HEK293 (cell line): ENCODE results near the gene GARIN5A.

Experiments
- CTCF ChIA-PET: fragments of 350-600 bp; formaldehyde crosslinking; extraction: SDS; loops from one replicate; lab custom pipeline; 2021; ENCODE audit warnings: antibody characterized with exemption; lab: Yijun Ruan, JAX
- POLR2A ChIA-PET: fragments of 300-600 bp; formaldehyde crosslinking; extraction: SDS; loops from one replicate; lab custom pipeline; 2020; ENCODE audit warnings: antibody characterized with exemption, inconsistent platforms; lab: Yijun Ruan, JAX
- H3K27ac ChIP-seq: fragments of 200-500 bp; sonication (Bioruptor generic); 2 replicates; pipeline ENCODE4 v1.5.1; 2014; ENCODE audit warnings: low read depth, low read length, control low read depth, inconsistent platforms; ENCODE audit errors: extremely low read depth
- H3K36me3 ChIP-seq, 2 experiments: fragments of 200-500 bp in 1 of 2; sonication (Bioruptor generic) in 1 of 2; 1 replicate in 1 of 2; 2 replicates in 1 of 2; pipeline ENCODE4 v1.5.1; 2014 to 2017; ENCODE audit warnings: inconsistent platforms in 2 of 2, low read length in 2 of 2; ENCODE audit not compliant: control insufficient read depth in 2 of 2, insufficient read depth in 1 of 2
- H3K4me1 ChIP-seq: fragments of 200-500 bp; sonication (Bioruptor generic); 2 replicates; pipeline ENCODE4 v1.5.1; 2014; ENCODE audit warnings: mild to moderate bottlenecking, low read length, inconsistent platforms; ENCODE audit not compliant: control insufficient read depth, insufficient read depth
- H3K4me3 ChIP-seq: 2 replicates; pipeline ENCODE4 v1.5.1; 2011; ENCODE audit warnings: low read depth, mild to moderate bottlenecking, control low read depth, low read length, moderate library complexity
- H3K9me3 ChIP-seq: fragments of 200-500 bp; sonication (Bioruptor generic); 2 replicates; pipeline ENCODE4 v1.5.1; 2014; ENCODE audit warnings: low read depth, low read length, inconsistent platforms; ENCODE audit not compliant: control insufficient read depth, insufficient read depth
- KLF1 ChIP-seq: fragments of 450-650 bp; formaldehyde crosslinking; IDR thresholded peaks from 2 replicates; pipeline ENCODE4 v1.5.1; 2016; ENCODE audit warnings: missing biosample characterization, missing genetic modification characterization
- PRDM6 ChIP-seq: fragments of 450-650 bp; formaldehyde crosslinking; IDR thresholded peaks from 2 replicates; pipeline ENCODE4 v1.5.1; 2017; ENCODE audit warnings: missing biosample characterization, missing genetic modification characterization
- REPIN1 ChIP-seq: fragments of 450-650 bp; formaldehyde crosslinking; IDR thresholded peaks from 2 replicates; pipeline ENCODE4 v1.5.1; 2017; ENCODE audit warnings: missing biosample characterization, missing genetic modification characterization, low read depth
- SP7 ChIP-seq: fragments of 450-650 bp; formaldehyde crosslinking; IDR thresholded peaks from 2 replicates; pipeline ENCODE4 v1.5.1; 2016; ENCODE audit warnings: missing biosample characterization, missing genetic modification characterization
- ZFP41 ChIP-seq: fragments of 450-650 bp; formaldehyde crosslinking; IDR thresholded peaks from 2 replicates; pipeline ENCODE4 v1.5.1; 2016; ENCODE audit warnings: missing biosample characterization, missing genetic modification characterization, borderline replicate concordance
- ZNF121 ChIP-seq: fragments of 450-650 bp; formaldehyde crosslinking; IDR thresholded peaks from 2 replicates; pipeline ENCODE4 v1.5.1; 2016; ENCODE audit warnings: missing biosample characterization, missing genetic modification characterization
- ZNF2 ChIP-seq: fragments of 450-650 bp; formaldehyde crosslinking; IDR thresholded peaks from 2 replicates; pipeline ENCODE4 v1.5.1; 2016; ENCODE audit warnings: missing biosample characterization, missing genetic modification characterization
- ZNF24 ChIP-seq: fragments of 450-650 bp; formaldehyde crosslinking; IDR thresholded peaks from 2 replicates; pipeline ENCODE4 v1.5.1; 2016; ENCODE audit warnings: missing biosample characterization, missing genetic modification characterization
- ZNF433 ChIP-seq: fragments of 450-650 bp; formaldehyde crosslinking; IDR thresholded peaks from 2 replicates; pipeline ENCODE4 v1.5.1; 2016; ENCODE audit warnings: missing biosample characterization, missing genetic modification characterization, low read depth
- ZNF488 ChIP-seq: fragments of 450-650 bp; formaldehyde crosslinking; IDR thresholded peaks from 2 replicates; pipeline ENCODE4 v1.5.1; 2016; ENCODE audit warnings: missing biosample characterization, missing genetic modification characterization
- ZNF501 ChIP-seq: fragments of 450-650 bp; formaldehyde crosslinking; IDR thresholded peaks from 2 replicates; pipeline ENCODE4 v1.5.1; 2016; ENCODE audit warnings: missing biosample characterization, missing genetic modification characterization
- ZNF521 ChIP-seq: fragments of 450-650 bp; formaldehyde crosslinking; IDR thresholded peaks from 2 replicates; pipeline ENCODE4 v1.5.1; 2017; ENCODE audit warnings: missing biosample characterization, mild to moderate bottlenecking, missing genetic modification characterization
- ZNF544 ChIP-seq: fragments of 450-650 bp; formaldehyde crosslinking; IDR thresholded peaks from 2 replicates; pipeline ENCODE4 v1.5.0; 2017; ENCODE audit warnings: missing biosample characterization, missing genetic modification characterization
- ZNF768 ChIP-seq: fragments of 450-650 bp; formaldehyde crosslinking; IDR thresholded peaks from 2 replicates; pipeline ENCODE4 v1.5.1; 2018; ENCODE audit warnings: missing biosample characterization, mild to moderate bottlenecking, missing genetic modification characterization
- ZNF777 ChIP-seq: fragments of 450-650 bp; formaldehyde crosslinking; IDR thresholded peaks from 2 replicates; pipeline ENCODE4 v1.5.1; 2017; ENCODE audit warnings: missing biosample characterization, missing genetic modification characterization, borderline replicate concordance
- ZNF843 ChIP-seq: fragments of 450-650 bp; formaldehyde crosslinking; IDR thresholded peaks from 2 replicates; pipeline ENCODE4 v1.5.1; 2016; ENCODE audit warnings: missing biosample characterization, missing genetic modification characterization
- ZSCAN30 ChIP-seq: fragments of 450-650 bp; IDR thresholded peaks from 2 replicates; pipeline ENCODE4 v1.5.1; 2018; ENCODE audit warnings: missing biosample characterization, mild to moderate bottlenecking, missing genetic modification characterization, moderate library complexity
- TF ChIP-seq, protein P1 (sequence below): fragments of 450-650 bp; formaldehyde crosslinking; IDR thresholded peaks from 2 replicates; pipeline ENCODE4 v1.5.1; 2016; ENCODE audit warnings: missing biosample characterization, missing genetic modification characterization, borderline replicate concordance

GARIN5A gene

GRCh38 chr19:50453243-50453642 lies 23.4 kb downstream of the GARIN5A start (continued):
- TF ChIP-seq, protein P1, sequence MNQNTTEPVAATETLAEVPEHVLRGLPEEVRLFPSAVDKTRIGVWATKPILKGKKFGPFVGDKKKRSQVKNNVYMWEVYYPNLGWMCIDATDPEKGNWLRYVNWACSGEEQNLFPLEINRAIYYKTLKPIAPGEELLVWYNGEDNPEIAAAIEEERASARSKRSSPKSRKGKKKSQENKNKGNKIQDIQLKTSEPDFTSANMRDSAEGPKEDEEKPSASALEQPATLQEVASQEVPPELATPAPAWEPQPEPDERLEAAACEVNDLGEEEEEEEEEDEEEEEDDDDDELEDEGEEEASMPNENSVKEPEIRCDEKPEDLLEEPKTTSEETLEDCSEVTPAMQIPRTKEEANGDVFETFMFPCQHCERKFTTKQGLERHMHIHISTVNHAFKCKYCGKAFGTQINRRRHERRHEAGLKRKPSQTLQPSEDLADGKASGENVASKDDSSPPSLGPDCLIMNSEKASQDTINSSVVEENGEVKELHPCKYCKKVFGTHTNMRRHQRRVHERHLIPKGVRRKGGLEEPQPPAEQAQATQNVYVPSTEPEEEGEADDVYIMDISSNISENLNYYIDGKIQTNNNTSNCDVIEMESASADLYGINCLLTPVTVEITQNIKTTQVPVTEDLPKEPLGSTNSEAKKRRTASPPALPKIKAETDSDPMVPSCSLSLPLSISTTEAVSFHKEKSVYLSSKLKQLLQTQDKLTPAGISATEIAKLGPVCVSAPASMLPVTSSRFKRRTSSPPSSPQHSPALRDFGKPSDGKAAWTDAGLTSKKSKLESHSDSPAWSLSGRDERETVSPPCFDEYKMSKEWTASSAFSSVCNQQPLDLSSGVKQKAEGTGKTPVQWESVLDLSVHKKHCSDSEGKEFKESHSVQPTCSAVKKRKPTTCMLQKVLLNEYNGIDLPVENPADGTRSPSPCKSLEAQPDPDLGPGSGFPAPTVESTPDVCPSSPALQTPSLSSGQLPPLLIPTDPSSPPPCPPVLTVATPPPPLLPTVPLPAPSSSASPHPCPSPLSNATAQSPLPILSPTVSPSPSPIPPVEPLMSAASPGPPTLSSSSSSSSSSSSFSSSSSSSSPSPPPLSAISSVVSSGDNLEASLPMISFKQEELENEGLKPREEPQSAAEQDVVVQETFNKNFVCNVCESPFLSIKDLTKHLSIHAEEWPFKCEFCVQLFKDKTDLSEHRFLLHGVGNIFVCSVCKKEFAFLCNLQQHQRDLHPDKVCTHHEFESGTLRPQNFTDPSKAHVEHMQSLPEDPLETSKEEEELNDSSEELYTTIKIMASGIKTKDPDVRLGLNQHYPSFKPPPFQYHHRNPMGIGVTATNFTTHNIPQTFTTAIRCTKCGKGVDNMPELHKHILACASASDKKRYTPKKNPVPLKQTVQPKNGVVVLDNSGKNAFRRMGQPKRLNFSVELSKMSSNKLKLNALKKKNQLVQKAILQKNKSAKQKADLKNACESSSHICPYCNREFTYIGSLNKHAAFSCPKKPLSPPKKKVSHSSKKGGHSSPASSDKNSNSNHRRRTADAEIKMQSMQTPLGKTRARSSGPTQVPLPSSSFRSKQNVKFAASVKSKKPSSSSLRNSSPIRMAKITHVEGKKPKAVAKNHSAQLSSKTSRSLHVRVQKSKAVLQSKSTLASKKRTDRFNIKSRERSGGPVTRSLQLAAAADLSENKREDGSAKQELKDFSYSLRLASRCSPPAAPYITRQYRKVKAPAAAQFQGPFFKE (tag by site-specific recombination) = no peak
- no peak for TF ChIP-seq ZNF24 (tag by site-specific recombination)
- TF ChIP-seq ZFP41 = no peak
- TF ChIP-seq KLF1 = no peak
- no peak for TF ChIP-seq ZNF544
- no peak for TF ChIP-seq ZNF488 (tag by site-specific recombination)
- TF ChIP-seq REPIN1 (tag by site-specific recombination) = no peak
- no peak for TF ChIP-seq ZNF521
- TF ChIP-seq ZNF777 (tag by site-specific recombination) = no peak
- TF ChIP-seq, all 188 proteins: peak for 0

- Histone ChIP-seq H3K36me3 (no peaks in the 10 kb centered on the region), H3K4me1 (no peaks in the 10 kb centered on the region)
- CTCF ChIA-PET = no interaction called here
- TF ChIP-seq PRDM6 (tag by site-specific recombination) = no peak
- no peak for TF ChIP-seq ZNF433 (tag by site-specific recombination)
- TF ChIP-seq SP7 (tag by site-specific recombination) = no peak
- TF ChIP-seq ZNF501 (tag by site-specific recombination) = no peak
- TF ChIP-seq, all 188 proteins: peak for 0
- Histone ChIP-seq H3K9me3 (no peaks in the 10 kb centered on the region), H3K27ac (no peak overlapping the region), H3K4me3 (no peak overlapping the region)
- POLR2A ChIA-PET = no interaction called here
Measured at GRCh38 chr19:50451223-50451534, 25.5 kb downstream of the GARIN5A start.

GRCh38 chr19:50450369-50451222 lies 26.1 kb downstream of the GARIN5A start:
- TF ChIP-seq ZNF121 (0 out of 2 replicates have a peak, but pooled peaks have one; percentile 42), PRDM6 (tag by site-specific recombination) (no peak), ZNF768 (tag by site-specific recombination) (0 out of 2 replicates have a peak, but pooled peaks have one; percentile 54), ZNF843 (tag by site-specific recombination) (no peak), ZNF2 (tag by site-specific recombination) (no peak), ZSCAN30 (no peak)
- Histone ChIP-seq H3K36me3 (no peaks in the 10 kb centered on the region), H3K4me3 (no peak overlapping the region), H3K27ac (no peak overlapping the region), H3K9me3 (no peaks in the 10 kb centered on the region), H3K4me1 (no peaks in the 10 kb centered on the region)
- ChIA-PET POLR2A (interaction anchor here (1.0 kb wide), 1 partner anchor 39 kb away, joined by 3 read pairs; no protein-coding TSS in a partner anchor), CTCF (interaction anchor here (0.5 to 0.6 kb wide), 3 partner anchors 53 to 332 kb away, joined by 3 read pairs; no protein-coding TSS in a partner anchor)
